GM21390 (cell line): ENCODE measurements around the gene NME7.
"Not testable (repeated sequence)": the region's sequence is repeated elsewhere in the genome, so short reads cannot be mapped to it uniquely, and the experiment has no call there.

Source experiments
- ATAC-seq: cut with Tn5 transposase; IDR thresholded peaks from one replicate; pipeline ENCODE4 v1.9.1; 2021; ENCODE audit not compliant: unreplicated experiment

NME7 gene

DNA sequence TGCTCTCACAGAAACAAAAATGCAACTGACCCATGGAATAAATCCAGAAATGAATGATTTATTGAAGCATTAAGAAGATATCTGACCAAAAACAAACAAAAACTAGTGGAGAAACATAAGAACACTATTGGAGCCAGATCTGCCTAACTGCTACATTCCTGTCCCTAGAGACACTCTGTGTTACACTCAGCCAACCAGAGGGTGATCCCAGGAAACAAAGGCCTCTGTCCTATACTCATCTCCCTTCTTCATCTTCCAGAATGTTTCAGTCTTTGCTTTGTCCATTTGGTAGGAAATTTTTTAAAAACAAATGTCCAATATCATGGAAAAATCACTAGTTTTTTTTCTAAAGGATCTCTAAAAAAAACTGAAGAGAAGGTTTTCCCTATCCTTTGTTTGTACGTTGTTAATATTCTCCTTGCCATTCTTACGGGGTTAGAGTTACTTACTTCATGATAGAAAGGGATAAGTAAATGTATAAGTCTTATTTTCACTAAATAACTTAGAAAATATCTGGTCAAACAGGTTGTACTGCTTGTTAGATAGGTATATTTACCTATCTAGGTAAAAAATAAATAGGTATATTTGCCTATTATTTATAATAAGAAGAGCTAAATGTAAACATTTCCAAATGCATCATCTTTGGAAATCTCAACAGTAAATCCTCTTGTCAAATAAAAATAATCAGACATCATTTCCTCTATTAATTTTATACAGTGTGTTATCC lies 59.1 kb downstream of the NME7 start:
- no peak for ATAC-seq

DNA sequence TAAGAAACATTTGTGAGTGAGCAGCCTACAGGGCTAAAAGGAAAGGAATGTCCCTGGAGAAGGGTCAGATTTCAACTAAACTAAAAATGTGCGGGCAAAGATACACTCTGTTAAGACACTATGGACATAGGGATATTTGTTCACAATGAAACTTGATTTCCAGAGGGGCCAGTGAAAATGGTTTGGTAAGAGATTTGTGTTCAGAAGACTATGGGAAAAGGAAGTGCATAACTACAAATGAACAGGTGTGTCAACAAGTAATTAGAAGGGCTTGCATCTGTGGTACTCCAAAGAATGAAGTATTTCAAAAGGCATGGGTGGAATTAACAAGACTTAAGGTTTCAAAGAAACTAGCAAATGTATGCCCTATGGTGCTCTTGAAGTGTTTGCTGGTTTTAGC lies 60.4 kb downstream of the NME7 start:
- ATAC-seq, result no peak

DNA sequence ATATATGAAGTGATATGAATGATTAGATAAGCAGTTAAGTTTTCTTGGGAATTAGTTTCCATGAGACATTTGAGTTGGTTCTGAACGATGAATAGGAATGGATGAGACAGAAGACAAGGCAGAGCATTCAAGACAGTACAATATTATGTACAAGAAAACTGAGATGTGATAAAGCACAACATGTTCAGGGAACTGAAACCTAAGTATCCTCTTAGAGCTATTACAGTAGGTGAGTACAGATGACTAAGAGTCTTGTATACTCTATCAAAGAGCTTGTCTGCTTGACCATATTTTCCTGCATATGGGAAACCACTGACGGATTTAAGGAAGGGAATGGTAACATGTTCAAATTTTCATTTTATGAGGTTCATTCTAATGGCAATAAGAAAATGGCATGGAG lies 61.6 kb downstream of the NME7 start:
- ATAC-seq, result no peak

DNA sequence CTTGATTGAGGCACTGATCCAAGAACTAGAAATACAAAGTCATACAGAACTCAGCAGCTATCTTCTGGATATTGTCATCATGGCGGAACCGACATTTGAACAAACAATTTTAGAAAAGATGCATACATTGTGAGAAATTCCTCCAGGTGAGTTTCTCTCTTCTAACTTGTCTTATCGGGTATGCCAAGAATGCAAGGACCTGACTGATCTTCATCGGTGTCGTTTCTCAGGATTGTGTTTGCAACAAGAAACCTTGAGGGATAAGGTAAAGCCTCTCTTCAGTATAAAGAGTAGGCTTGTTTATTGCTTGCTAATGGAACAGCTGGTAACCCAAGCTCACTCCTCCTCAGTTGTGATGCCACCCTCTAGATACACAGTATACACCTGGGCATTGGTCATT lies 62.2 kb downstream of the NME7 start:
- no peak for ATAC-seq

DNA sequence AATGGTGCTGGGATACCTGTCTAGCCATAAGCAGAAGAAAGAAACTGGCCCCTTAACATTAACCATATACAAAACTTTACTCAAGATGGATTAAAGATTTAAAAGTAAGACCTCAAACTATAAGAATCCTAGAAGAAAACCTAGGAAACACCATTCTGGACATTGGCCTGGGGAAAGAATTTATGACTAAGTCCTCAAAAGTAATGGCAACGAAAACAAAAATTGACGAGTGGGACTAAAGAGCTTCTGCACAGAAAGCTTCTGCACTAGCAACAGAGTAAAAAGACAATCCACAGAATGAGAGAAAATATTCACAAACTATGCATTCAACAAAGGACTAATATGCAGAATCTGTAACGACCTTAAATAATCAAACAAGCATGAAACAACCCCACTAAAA lies 66.7 kb downstream of the NME7 start:
- ATAC-seq, result no peak

GRCh38 chr1:169298441-169298840 lies 69.2 kb downstream of the NME7 start:
- ATAC-seq, result no peak

DNA sequence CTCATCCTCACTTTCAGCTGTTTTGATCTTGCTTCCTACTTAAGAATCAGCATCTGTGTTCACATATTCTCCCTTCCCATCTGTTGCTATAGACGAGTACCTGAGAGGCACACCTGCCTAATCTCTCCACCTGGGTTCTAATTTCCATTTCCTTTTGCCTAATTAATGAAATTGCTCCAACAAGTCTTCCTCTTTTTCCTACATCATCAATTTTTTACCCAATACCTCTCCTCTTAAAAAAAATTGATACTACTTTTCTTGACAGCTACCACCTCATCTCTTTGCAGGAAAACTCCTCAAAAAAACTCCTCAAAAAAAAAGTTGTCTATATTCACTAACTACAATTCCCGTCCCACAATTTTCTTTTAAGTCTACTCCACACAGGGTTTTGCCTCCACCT lies 71.8 kb downstream of the NME7 start:
- ATAC-seq, result no peak

- ATAC-seq, result no peak
Measured at GRCh38 chr1:169295425-169295824, 72.2 kb downstream of the NME7 start.

DNA sequence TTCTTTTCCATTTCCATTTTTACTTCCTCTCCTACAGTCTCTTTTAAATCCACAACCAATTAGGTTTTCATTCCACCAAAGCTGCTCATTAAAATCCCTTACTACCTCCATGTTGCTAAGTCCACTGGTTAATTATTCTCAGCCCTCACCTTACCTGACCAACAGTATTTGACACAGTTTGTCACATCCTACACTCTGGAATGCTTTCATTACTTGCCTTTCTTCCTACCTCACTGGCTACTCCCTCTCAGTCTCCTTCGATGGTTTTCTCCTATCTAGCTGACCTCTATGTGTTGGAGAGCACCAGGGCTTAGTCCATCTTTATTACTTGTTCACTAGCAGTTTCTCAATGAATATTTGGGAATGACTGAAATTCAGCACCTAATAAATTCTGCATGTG lies 78.6 kb downstream of the NME7 start:
- ATAC-seq, result no peak

DNA sequence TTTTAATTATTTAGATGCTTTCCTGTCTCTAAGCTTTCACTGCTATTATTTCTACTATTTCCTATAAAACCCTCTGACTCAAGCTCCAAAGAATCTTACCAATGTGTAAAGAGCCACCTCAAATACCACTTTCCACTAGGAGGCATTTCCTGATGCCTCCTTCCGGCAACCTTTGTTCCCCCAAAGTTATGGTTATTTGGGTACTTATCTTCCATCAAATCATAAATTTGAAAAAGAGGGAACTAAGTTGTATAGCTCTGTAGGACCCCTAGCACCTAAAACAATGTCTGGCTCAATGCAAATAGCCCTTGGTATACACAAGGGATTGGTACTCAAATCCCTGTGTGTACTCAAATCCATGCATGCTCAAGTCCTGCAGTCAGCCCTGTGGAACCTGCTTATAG lies 79.6 kb downstream of the NME7 start:
- no peak for ATAC-seq

- ATAC-seq, result no peak
Measured at GRCh38 chr1:169287280-169287679, 80.3 kb downstream of the NME7 start.

GRCh38 chr1:169281562-169281961 lies 86.0 kb downstream of the NME7 start:
- not testable (repeated sequence) for ATAC-seq

GRCh38 chr1:169271098-169271497 lies 96.5 kb downstream of the NME7 start:
- no peak for ATAC-seq

DNA sequence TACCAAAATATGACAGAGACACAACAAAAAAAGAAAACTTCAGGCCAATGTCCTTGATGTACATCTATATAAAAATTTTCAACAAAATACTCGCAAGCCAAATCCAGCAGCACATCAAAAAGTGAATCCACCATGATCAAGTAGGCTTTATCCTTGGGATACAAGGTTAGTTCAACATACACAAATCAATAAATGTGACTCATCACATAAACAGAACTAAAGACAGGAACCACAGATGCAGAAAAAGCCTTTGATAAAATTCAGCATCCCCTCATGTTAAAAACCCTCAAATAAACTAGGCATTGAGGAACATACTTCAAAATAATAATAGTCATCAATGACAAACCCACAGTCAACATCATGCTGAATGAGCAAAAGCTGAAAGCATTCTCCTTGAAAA lies 101.5 kb downstream of the NME7 start:
- no peak for ATAC-seq

GRCh38 chr1:169263059-169263458 lies 104.5 kb downstream of the NME7 start:
- ATAC-seq, result no peak

- ATAC-seq, result no peak
Measured at GRCh38 chr1:169261884-169262283, 105.7 kb downstream of the NME7 start.

GRCh38 chr1:169260478-169261151 lies 107.0 kb downstream of the NME7 start:
- ATAC-seq, result no peak

- no peak for ATAC-seq
Measured at GRCh38 chr1:169259816-169260215, 107.8 kb downstream of the NME7 start.

DNA sequence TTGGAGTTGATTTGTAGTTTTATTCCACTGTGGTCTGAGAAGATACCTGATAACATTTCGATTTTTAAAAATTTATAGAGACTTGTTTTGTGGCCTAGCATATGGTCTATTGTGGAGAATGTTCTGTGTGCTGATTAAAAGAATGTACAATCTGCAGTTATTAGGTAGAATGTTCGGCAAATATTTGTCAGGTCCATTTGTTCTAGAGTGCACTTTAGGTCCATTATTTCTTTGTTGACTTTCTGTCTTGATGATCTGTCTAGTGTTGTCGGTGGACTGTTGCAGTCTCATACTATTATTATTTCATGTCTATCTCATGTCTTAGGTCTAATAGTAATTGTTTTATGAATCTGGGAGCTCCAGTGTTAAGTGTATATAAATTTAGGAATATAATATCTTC lies 116.8 kb downstream of the NME7 start:
- no peak for ATAC-seq

GRCh38 chr1:169250022-169250421 lies 117.6 kb downstream of the NME7 start:
- ATAC-seq, result no peak

DNA sequence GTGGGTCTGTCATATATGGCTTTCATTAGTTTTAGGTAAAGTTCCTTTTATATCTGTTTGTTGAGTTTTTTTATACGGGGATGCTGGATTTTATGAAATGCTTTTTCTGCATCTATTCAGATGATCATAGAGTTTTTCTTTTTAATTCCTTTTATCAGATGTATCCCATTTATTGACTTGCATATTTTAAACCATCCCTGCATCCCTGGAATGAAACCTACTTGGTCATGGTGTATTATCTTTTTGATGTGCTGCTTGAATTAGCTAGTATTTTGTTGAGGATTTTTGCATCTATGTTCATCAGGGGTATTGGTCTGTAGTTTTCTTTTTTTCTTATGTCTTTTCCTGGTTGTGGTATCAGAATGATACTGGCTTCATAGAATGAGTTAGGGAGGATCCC lies 118.0 kb downstream of the NME7 start:
- ATAC-seq, result no peak

- ATAC-seq, result no peak
Measured at GRCh38 chr1:169245706-169246105, 121.9 kb downstream of the NME7 start.
